K562 (cell line): ENCODE data around the gene SEC14L2. TPM values are rescaled to one million over a fixed set of nuclear protein-coding genes. Genes with fewer than 3 reads are reported as not detected.

Source experiments
- ATAC-seq: fragments of 200-7000 bp; cut with Tn5 transposase; 3 replicates; pipeline ENCODE4 v1.9.1; 2020; ENCODE audit warnings: moderate library complexity
- BruUV-seq: library from RNA; stranded (reverse); fragments of 400-500 nt; replicated peaks from 2 replicates; lab custom pipeline; 2021; lab: Mats Ljungman, UMichigan
- CTCF ChIA-PET: fragments of 300-600 bp; formaldehyde crosslinking; extraction: SDS; loops from one replicate; lab custom pipeline; 2021; ENCODE audit warnings: low intra/inter-chr PET ratio; lab: Yijun Ruan, JAX
- POLR2A ChIA-PET: fragments of 300-600, 350-650 bp; sonication (Branson Sonifier 250); formaldehyde crosslinking; extraction: SDS; loops from one replicate; lab custom pipeline; 2021; ENCODE audit warnings: antibody characterized with exemption, inconsistent platforms; lab: Yijun Ruan, JAX
- DNase-seq, 4 experiments: peaks; one replicate each; pipeline versions ENCODE4 v3.0.0 to v3.0.0-alpha.2; 2011 to 2018; ENCODE audit warnings: low spot score in 3 of 4, mixed read lengths in 3 of 4; ENCODE audit errors: extremely low read depth in 1 of 4
- FAIRE-seq: peaks from 2 replicates; lab custom pipeline; 2011; peaks lifted over from hg19 to GRCh38; lab: Jason Lieb, UNC
- H2AFZ ChIP-seq: 2 replicates; pipeline ENCODE4 v1.6.0; 2011; ENCODE audit warnings: low read depth, low read length, control low read depth, inconsistent platforms
- H3K27ac ChIP-seq: fragments of 200-600 bp; 3 replicates; pipeline ENCODE4 v1.8.0; 2011; ENCODE audit warnings: low read depth, mild to moderate bottlenecking, control low read depth, inconsistent platforms, low read length, moderate library complexity, mixed read lengths; ENCODE audit errors: extremely low read depth
- H3K27me3 ChIP-seq, 2 experiments: fragments of 300-600 bp in 1 of 2; 2 replicates in 1 of 2; 3 replicates in 1 of 2; pipeline versions ENCODE4 v1.6.0 to v1.8.0; 2011; ENCODE audit warnings: inconsistent platforms in 2 of 2, low read length in 2 of 2, mild to moderate bottlenecking in 1 of 2, mixed read lengths in 1 of 2, moderate library complexity in 1 of 2; ENCODE audit not compliant: control insufficient read depth in 2 of 2, insufficient read depth in 2 of 2
- H3K36me3 ChIP-seq: fragments of 300-600 bp; 3 replicates; pipeline ENCODE4 v1.8.0; 2011; ENCODE audit warnings: mild to moderate bottlenecking, low read length, inconsistent platforms; ENCODE audit not compliant: control insufficient read depth, insufficient read depth
- H3K4me1 ChIP-seq, 2 experiments: fragments of 200-600 bp in 1 of 2; replicated peaks in 1 of 2; 2 replicates in 1 of 2; 3 replicates in 1 of 2; pipeline versions ENCODE4 v1.5.1 to v1.8.0; 2011; ENCODE audit warnings: inconsistent platforms in 2 of 2, low read length in 2 of 2, mild to moderate bottlenecking in 1 of 2, mixed read lengths in 1 of 2, moderate library complexity in 1 of 2; ENCODE audit not compliant: control insufficient read depth in 2 of 2, insufficient read depth in 2 of 2
- H3K4me2 ChIP-seq: 2 replicates; pipeline ENCODE4 v1.6.1; 2011; ENCODE audit warnings: low read length, control low read depth, inconsistent platforms, mixed read lengths; ENCODE audit not compliant: insufficient read depth
- H3K4me3 ChIP-seq: fragments of 200-600 bp; sonication (generic), shearing (Covaris generic); 2 replicates; pipeline ENCODE4 v1.5.1; 2016; ENCODE audit warnings: control low read depth, inconsistent platforms
- H3K79me2 ChIP-seq: fragments of 200-600 bp; 3 replicates; pipeline ENCODE4 v1.8.0; 2011; ENCODE audit warnings: low read length, inconsistent platforms; ENCODE audit not compliant: control insufficient read depth, insufficient read depth
- H3K9ac ChIP-seq, 2 experiments: 2 replicates each; pipeline versions ENCODE4 v1.6.0 to v1.6.1; 2011; ENCODE audit warnings: low read depth in 2 of 2, low read length in 2 of 2, control low read depth in 1 of 2, inconsistent platforms in 1 of 2, mild to moderate bottlenecking in 1 of 2, mixed read lengths in 1 of 2; ENCODE audit not compliant: insufficient read depth in 1 of 2
- H3K9me1 ChIP-seq: one replicate; pipeline ENCODE4 v1.6.0; 2011; ENCODE audit warnings: inconsistent platforms, mild to moderate bottlenecking, low read length, moderate library complexity; ENCODE audit not compliant: control insufficient read depth, insufficient read depth
- H3K9me3 ChIP-seq: replicated peaks from 2 replicates; pipeline ENCODE4 v1.5.1; 2011; ENCODE audit warnings: low read depth, low read length, inconsistent platforms; ENCODE audit not compliant: control insufficient read depth, insufficient read depth
- H4K20me1 ChIP-seq: replicated peaks from 2 replicates; pipeline ENCODE4 v1.6.1; 2011; ENCODE audit warnings: low read length, inconsistent platforms, mixed read lengths; ENCODE audit not compliant: control insufficient read depth, insufficient read depth
- ARID4B ChIP-seq: sonication (generic); formaldehyde crosslinking; IDR thresholded peaks from 2 replicates; pipeline ENCODE4 v1.8.0; 2022; ENCODE audit warnings: mild to moderate bottlenecking, missing genetic modification reagents
- CEBPZ ChIP-seq: fragments of 150-350 bp; IDR thresholded peaks from 2 replicates; pipeline ENCODE4 v1.6.1; 2014; ENCODE audit warnings: low read depth, mild to moderate bottlenecking, low read length, borderline replicate concordance
- E4F1 ChIP-seq: fragments of 250-450 bp; sonication (Bioruptor Pico); IDR thresholded peaks from 2 replicates; pipeline ENCODE4 v1.5.0; 2021; ENCODE audit warnings: mild to moderate bottlenecking, borderline replicate concordance
- FOXP1 ChIP-seq: sonication (generic); formaldehyde crosslinking; IDR thresholded peaks from 2 replicates; pipeline ENCODE4 v1.8.0; 2022; ENCODE audit warnings: mild to moderate bottlenecking, missing genetic modification reagents
- IRF2 ChIP-seq: sonication (generic); formaldehyde crosslinking; IDR thresholded peaks from 2 replicates; pipeline ENCODE4 v1.8.1; 2022; ENCODE audit warnings: mild to moderate bottlenecking, missing genetic modification reagents
- PHTF2 ChIP-seq: fragments of 250-450 bp; sonication (Bioruptor Pico); IDR thresholded peaks from 2 replicates; pipeline ENCODE4 v1.5.0; 2021; ENCODE audit warnings: mild to moderate bottlenecking
- ZNF444 ChIP-seq: fragments of 250-450 bp; sonication (Bioruptor Pico); IDR thresholded peaks from 2 replicates; pipeline ENCODE4 v1.4.0; 2020; ENCODE audit warnings: mild to moderate bottlenecking, moderate library complexity
- ZNF639 ChIP-seq, 2 experiments: fragments of 200-800 bp in 1 of 2; sonication (Bioruptor generic) in 1 of 2; sonication (generic) in 1 of 2; formaldehyde crosslinking in 1 of 2; IDR thresholded peaks in 1 of 2; conservative IDR thresholded peaks in 1 of 2; 2 replicates each; pipeline versions ENCODE4 v1.5.0 to v1.6.1; 2016 to 2020; ENCODE audit warnings: missing compliant biosample characterization in 1 of 2, missing genetic modification characterization in 1 of 2, missing genetic modification reagents in 1 of 2
- WGBS: fragments of 100-300 bp; shearing (Covaris generic); methylation state at CpG from one replicate; pipeline ENCODE4 v1.1.6; 2016; ENCODE audit warnings: low coverage, mixed read lengths; ENCODE audit not compliant: insufficient coverage; ENCODE audit errors: missing lambda C conversion rate; 5-methylcytosine and 5-hydroxymethylcytosine counted together
- in situ Hi-C: fragments of 300-500 bp; cut with MboI; formaldehyde crosslinking; loops from 4 replicates; pipeline ENCODE4 v1.15.0; 2018; ENCODE audit warnings: inconsistent platforms, mixed read lengths
- intact Hi-C: fragments of 100-400 bp; cut with micrococcal nuclease; formaldehyde crosslinking; loops from 2 replicates; pipeline ENCODE4 v1.14.2; 2022
- polyA plus RNA-seq, 8 experiments: library from polyadenylated mRNA; depleted of rRNA in 4 of 8; stranded (reverse) in 5 of 8; unstranded in 3 of 8; fragments of >200 nt; fragmentation: Nextera tagmentation in 2 of 8; fragmentation: Illumina TruSeq in 1 of 8; extraction: Ambion mirVana in 2 of 8; extraction: Trizol in 1 of 8; gene quantifications; 2 replicates each; pipeline versions ENCODE4 v1.2.1 to v1.2.3, GENCODE V29; 2011 to 2014; ENCODE audit warnings: inconsistent platforms in 1 of 8, missing spikeins in 1 of 8
- total RNA-seq, 7 experiments: library from RNA; depleted of rRNA in 6 of 7; stranded (reverse); fragments of >200 nt in 6 of 7; fragmentation: Illumina TruSeq in 2 of 7; extraction: Trizol in 2 of 7; gene quantifications; 2 replicates each; pipeline versions ENCODE4 v1.2.1 to v1.2.3, GENCODE V29; 2011 to 2021; ENCODE audit warnings: low replicate concordance in 1 of 7

The SEC14L2 gene
- total and polyA plus RNA-seq, 9 of the 15 experiments (the other 6 are each of a cell fraction or from before 2014, with no cell fraction given): 0.03 to 0.17 (median 0.10) TPM

- no peak for TF ChIP-seq ARID4B (CRISPR knock-in tag)
- TF ChIP-seq PHTF2: no peak
Measured at GRCh38 chr22:30404307-30404706, 7.5 kb downstream of the SEC14L2 start (continued).

- POLR2A ChIA-PET: interaction anchor here (1.0 to 2.2 kb wide), 3 partner anchors 9 to 38 kb away, joined by 3 to 8 read pairs (median 4); partner anchors contain the start of gene SEC14L2
- CTCF ChIA-PET: no interaction called here
- no peaks in the 10 kb centered on the region for H3K79me2 ChIP-seq
- no TSS peak for BruUV-seq
- ATAC-seq (no peak), DNase-seq (no peak), FAIRE-seq (no peak)
- H3K9me3 ChIP-seq: no peaks in the 10 kb centered on the region
- H3K9ac ChIP-seq: no peak overlapping the region
- no peaks in the 10 kb centered on the region for H3K27me3 ChIP-seq
- H3K27ac ChIP-seq: no peak overlapping the region
- H3K4me2 ChIP-seq: no peak overlapping the region
- no peak overlapping the region for H2AFZ ChIP-seq
- 8% methylated on average over 2 of the region's 4 CpGs for WGBS
- in situ Hi-C loops: no loop called here
- H3K9me1 ChIP-seq: peaks cover 3% of the 10 kb centered on the region
- intact Hi-C loops: no loop called here
- H4K20me1 ChIP-seq: peaks cover 9% of the 10 kb centered on the region
- peaks cover 3% of the 10 kb centered on the region; the same call in 2 of the 3 replicates for H3K36me3 ChIP-seq
- H3K4me3 ChIP-seq: no peak overlapping the region
- peaks cover 17 to 18% of the 10 kb centered on the region in 2 experiments; a peak in 3 of 5 replicates for H3K4me1 ChIP-seq
- TF ChIP-seq ZNF639 (CRISPR knock-in tag; conservative IDR thresholded peaks at IDR 0.05 in 1 of 2, IDR thresholded peaks at IDR 0.05 in 1 of 2): no peak
- no peak for TF ChIP-seq FOXP1 (CRISPR knock-in tag)
- TF ChIP-seq CEBPZ: no peak
- no peak for TF ChIP-seq E4F1 (CRISPR knock-in tag)
- TF ChIP-seq ZNF444: no peak
- no peak for TF ChIP-seq IRF2 (CRISPR knock-in tag)
Measured at GRCh38 chr22:30405731-30406130, 8.9 kb downstream of the SEC14L2 start.
